Measurements from ENCODE around the gene TMPRSS6.
"Not testable (repeated sequence)": the region's sequence is repeated elsewhere in the genome, so short reads cannot be mapped to it uniquely, and the experiment has no call there.

TMPRSS6 gene

GRCh38 chr22:37088750-37089408, 20.6 kb downstream of the TMPRSS6 start:
- DNase-seq (ENCODE audit: low read depth), result no peak

GRCh38 chr22:37088108-37088605, 21.4 kb downstream of the TMPRSS6 start:
- DNase-seq (ENCODE audit: low read depth), result no peak

- no peak for DNase-seq (ENCODE audit: low read depth)
Observed at GRCh38 chr22:37086184-37086583, 23.3 kb downstream of the TMPRSS6 start.

GRCh38 chr22:37084385-37084784, 25.1 kb downstream of the TMPRSS6 start:
- no peak for DNase-seq (ENCODE audit: low read depth)

- DNase-seq (ENCODE audit: low read depth), result no peak
Observed at GRCh38 chr22:37083914-37084313, 25.6 kb downstream of the TMPRSS6 start.

GRCh38 chr22:37082251-37082873, 27.2 kb downstream of the TMPRSS6 start:
- peak; percentile 34 for DNase-seq (ENCODE audit: low read depth)

- DNase-seq (ENCODE audit: low read depth), result no peak
Observed at GRCh38 chr22:37080838-37081237, 28.7 kb downstream of the TMPRSS6 start.

- DNase-seq (ENCODE audit: low read depth), result no peak
Observed at GRCh38 chr22:37080438-37080837, 29.1 kb downstream of the TMPRSS6 start.

GRCh38 chr22:37079668-37080171, 29.8 kb downstream of the TMPRSS6 start:
- DNase-seq (ENCODE audit: low read depth), result peak; percentile 50

GRCh38 chr22:37079158-37079557, 30.4 kb downstream of the TMPRSS6 start:
- DNase-seq (ENCODE audit: low read depth), result no peak

GRCh38 chr22:37077802-37078448, 31.6 kb downstream of the TMPRSS6 start:
- peak; percentile 81 for DNase-seq (ENCODE audit: low read depth)

GRCh38 chr22:37075822-37076433, 33.6 kb downstream of the TMPRSS6 start:
- DNase-seq (ENCODE audit: low read depth), result no peak

GRCh38 chr22:37075046-37075445, 34.5 kb downstream of the TMPRSS6 start:
- DNase-seq (ENCODE audit: low read depth), result no peak

- DNase-seq (ENCODE audit: low read depth), result no peak
Observed at GRCh38 chr22:37074537-37074936, 35.0 kb downstream of the TMPRSS6 start.

- no peak for DNase-seq (ENCODE audit: low read depth)
Observed at GRCh38 chr22:37072673-37073072, 36.8 kb downstream of the TMPRSS6 start.

GRCh38 chr22:37071850-37072592, 37.5 kb downstream of the TMPRSS6 start:
- DNase-seq (ENCODE audit: low read depth), result not testable (repeated sequence)

GRCh38 chr22:37070744-37071143, 38.8 kb downstream of the TMPRSS6 start:
- no peak for DNase-seq (ENCODE audit: low read depth)

- no peak for DNase-seq (ENCODE audit: low read depth)
Observed at GRCh38 chr22:37070334-37070733, 39.2 kb downstream of the TMPRSS6 start.

GRCh38 chr22:37069719-37070118, 39.8 kb downstream of the TMPRSS6 start:
- no peak for DNase-seq (ENCODE audit: low read depth)

GRCh38 chr22:37069319-37069718, 40.2 kb downstream of the TMPRSS6 start:
- DNase-seq (ENCODE audit: low read depth), result no peak

GRCh38 chr22:37068859-37069258, 40.7 kb downstream of the TMPRSS6 start:
- DNase-seq (ENCODE audit: low read depth), result no peak

- no peak for DNase-seq (ENCODE audit: low read depth)
Observed at GRCh38 chr22:37067428-37067827, 42.1 kb downstream of the TMPRSS6 start.

All from activated T-helper 9 cell treated with anti-CD3 and anti-CD28 coated beads, Interleukin-2, amount 50 U/mL, for 16 hours (primary cell).